ENCODE results near the gene OR5K4. TPM values are rescaled to one million over a fixed set of nuclear protein-coding genes. Genes with fewer than 3 reads are reported as not detected.

The OR5K4 gene
- total and polyA plus RNA-seq, 9 of the 15 experiments (the other 6 are each of a cell fraction or from before 2014, with no cell fraction given): not detected

- no peak for TF ChIP-seq ZNF717 (CRISPR knock-in tag; IDR thresholded peaks at IDR 0.05)
- no peak for TF ChIP-seq ZMIZ1 (IDR thresholded peaks at IDR 0.05; ENCODE audit: low read depth in 2 of 2, low read length in 2 of 2)
- no peak for TF ChIP-seq SAP30 (IDR thresholded peaks at IDR 0.05; ENCODE audit: borderline replicate concordance, insufficient read depth, low read depth, low read length, poor library complexity, severe bottlenecking)
- no peak for TF ChIP-seq JUN (IDR thresholded peaks at IDR 0.05; ENCODE audit: borderline replicate concordance, low read depth, low read length)
- TF ChIP-seq JUN (CRISPR knock-in tag; IDR thresholded peaks at IDR 0.05; ENCODE audit: borderline replicate concordance): no peak
- TF ChIP-seq HNRNPUL1 (IDR thresholded peaks at IDR 0.05; ENCODE audit: low read length): no peak
- no peak for TF ChIP-seq ZBTB9 (CRISPR knock-in tag; IDR thresholded peaks at IDR 0.05)
Observed at GRCh38 chr3:98331329-98331728, 22.3 kb upstream of the OR5K4 start (continued).

Measured in K562 (cell line).